DOHH2 (cell line): ENCODE data around the gene TAAR5.
"Not testable (repeated sequence)": the region's sequence is repeated elsewhere in the genome, so short reads cannot be mapped to it uniquely, and the experiment has no call there.

Experiments used
- H3F3A ChIP-seq: fragments of 200-600 bp; sonication (generic), shearing (Covaris generic); 2 replicates; pipeline ENCODE4 v1.6.0; 2016; ENCODE audit warnings: antibody characterized with exemption, mild to moderate bottlenecking; ENCODE audit not compliant: control insufficient read depth, insufficient read depth
- H3K27ac ChIP-seq: fragments of 200-600 bp; sonication (generic); 2 replicates; pipeline ENCODE4 v1.5.1; 2014; ENCODE audit warnings: low read depth, mild to moderate bottlenecking, low read length, moderate library complexity
- H3K27me3 ChIP-seq: fragments of 200-600 bp; sonication (generic); 2 replicates; pipeline ENCODE4 v1.6.1; 2014; ENCODE audit warnings: mild to moderate bottlenecking, low read length, mixed read lengths; ENCODE audit not compliant: control insufficient read depth
- H3K36me3 ChIP-seq: fragments of 200-600 bp; sonication (generic); 2 replicates; pipeline ENCODE4 v1.6.1; 2014; ENCODE audit warnings: mild to moderate bottlenecking, low read length, moderate library complexity, mixed read lengths; ENCODE audit not compliant: control insufficient read depth
- H3K4me1 ChIP-seq: fragments of 200-600 bp; sonication (generic); 2 replicates; pipeline ENCODE4 v1.6.1; 2014; ENCODE audit warnings: mild to moderate bottlenecking, low read length, mixed read lengths; ENCODE audit not compliant: control insufficient read depth
- H3K4me2 ChIP-seq: fragments of 200-600 bp; sonication (generic); 2 replicates; pipeline ENCODE4 v1.6.0; 2014; ENCODE audit warnings: mild to moderate bottlenecking, low read length, moderate library complexity
- H3K4me3 ChIP-seq: fragments of 200-600 bp; sonication (generic); 2 replicates; pipeline ENCODE4 v1.5.1; 2014; ENCODE audit warnings: mild to moderate bottlenecking, low read length, mixed read lengths
- H3K79me2 ChIP-seq: fragments of 200-600 bp; sonication (generic); 2 replicates; pipeline ENCODE4 v1.6.1; 2014; ENCODE audit warnings: mild to moderate bottlenecking, low read length, mixed read lengths; ENCODE audit not compliant: control insufficient read depth
- H3K9me2 ChIP-seq: fragments of 200-600 bp; sonication (generic); replicated peaks from 2 replicates; pipeline ENCODE4 v1.6.1; 2014; ENCODE audit warnings: mild to moderate bottlenecking, low read length, mixed read lengths; ENCODE audit not compliant: control insufficient read depth
- H3K9me3 ChIP-seq: fragments of 200-600 bp; sonication (generic); 2 replicates; pipeline ENCODE4 v1.6.1; 2014; ENCODE audit warnings: antibody characterized with exemption, low read length, mixed read lengths; ENCODE audit not compliant: control insufficient read depth, insufficient read depth
- H4K20me1 ChIP-seq: fragments of 200-600 bp; sonication (generic); 2 replicates; pipeline ENCODE4 v1.6.0; 2014; ENCODE audit warnings: low read depth, mild to moderate bottlenecking, antibody characterized with exemption, low read length, moderate library complexity; ENCODE audit not compliant: control insufficient read depth, insufficient read depth
- EZH2phosphoT487 ChIP-seq: fragments of 200-600 bp; sonication (generic); IDR thresholded peaks from 2 replicates; pipeline ENCODE4 v1.6.1; 2017; ENCODE audit warnings: borderline replicate concordance, mild to moderate bottlenecking, antibody characterized with exemption, low read length, moderate library complexity, mixed read lengths
- TF ChIP-seq, protein P1 (sequence below): fragments of 200-600 bp; sonication (generic); IDR thresholded peaks from one replicate; pipeline ENCODE4 v1.5.1; 2014; ENCODE audit warnings: antibody characterized with exemption, mild to moderate bottlenecking, low read depth, low read length; ENCODE audit not compliant: poor library complexity, severe bottlenecking

TAAR5 gene

DNA sequence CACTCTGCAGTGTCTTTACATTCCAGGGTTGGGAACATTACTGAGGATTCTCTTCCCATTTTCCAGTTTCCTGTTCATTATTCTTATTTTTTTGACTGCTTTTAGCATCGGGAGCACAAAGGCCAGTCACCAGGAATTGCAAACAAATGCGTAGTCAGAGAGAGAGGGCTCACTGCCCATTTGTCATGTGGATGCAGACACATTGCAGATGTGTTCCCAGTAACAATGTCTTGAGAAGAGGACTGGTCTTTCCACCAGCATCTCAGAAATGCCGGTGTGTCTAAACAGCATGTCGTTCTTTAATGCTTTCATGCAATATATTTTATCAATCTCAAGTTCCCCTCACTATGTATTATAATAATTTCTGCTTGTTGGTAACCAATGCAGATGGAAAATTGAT is 20.4 kb downstream of the TAAR5 start:
- H3K27ac ChIP-seq = no peak overlapping the region
- no peaks in the 10 kb centered on the region for H3K79me2 ChIP-seq
- H3K36me3 ChIP-seq = no peaks in the 10 kb centered on the region
- H3K27me3 ChIP-seq = no peaks in the 10 kb centered on the region
- H3K4me3 ChIP-seq = no peak overlapping the region
- no peaks in the 10 kb centered on the region for H3K9me3 ChIP-seq
- H4K20me1 ChIP-seq = no peaks in the 10 kb centered on the region
- H3K4me1 ChIP-seq = no peaks in the 10 kb centered on the region
- no peaks in the 10 kb centered on the region for H3K9me2 ChIP-seq
- no peak for TF ChIP-seq EZH2phosphoT487
- TF ChIP-seq, protein P1, sequence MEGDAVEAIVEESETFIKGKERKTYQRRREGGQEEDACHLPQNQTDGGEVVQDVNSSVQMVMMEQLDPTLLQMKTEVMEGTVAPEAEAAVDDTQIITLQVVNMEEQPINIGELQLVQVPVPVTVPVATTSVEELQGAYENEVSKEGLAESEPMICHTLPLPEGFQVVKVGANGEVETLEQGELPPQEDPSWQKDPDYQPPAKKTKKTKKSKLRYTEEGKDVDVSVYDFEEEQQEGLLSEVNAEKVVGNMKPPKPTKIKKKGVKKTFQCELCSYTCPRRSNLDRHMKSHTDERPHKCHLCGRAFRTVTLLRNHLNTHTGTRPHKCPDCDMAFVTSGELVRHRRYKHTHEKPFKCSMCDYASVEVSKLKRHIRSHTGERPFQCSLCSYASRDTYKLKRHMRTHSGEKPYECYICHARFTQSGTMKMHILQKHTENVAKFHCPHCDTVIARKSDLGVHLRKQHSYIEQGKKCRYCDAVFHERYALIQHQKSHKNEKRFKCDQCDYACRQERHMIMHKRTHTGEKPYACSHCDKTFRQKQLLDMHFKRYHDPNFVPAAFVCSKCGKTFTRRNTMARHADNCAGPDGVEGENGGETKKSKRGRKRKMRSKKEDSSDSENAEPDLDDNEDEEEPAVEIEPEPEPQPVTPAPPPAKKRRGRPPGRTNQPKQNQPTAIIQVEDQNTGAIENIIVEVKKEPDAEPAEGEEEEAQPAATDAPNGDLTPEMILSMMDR = no peak
- no peaks in the 10 kb centered on the region for H3F3A ChIP-seq
- no peak overlapping the region for H3K4me2 ChIP-seq

GRCh38 chr6:132568611-132569010 is 20.9 kb downstream of the TAAR5 start:
- no peak overlapping the region for H3K4me3 ChIP-seq
- no peak for TF ChIP-seq EZH2phosphoT487
- TF ChIP-seq, protein P1 = no peak

DNA sequence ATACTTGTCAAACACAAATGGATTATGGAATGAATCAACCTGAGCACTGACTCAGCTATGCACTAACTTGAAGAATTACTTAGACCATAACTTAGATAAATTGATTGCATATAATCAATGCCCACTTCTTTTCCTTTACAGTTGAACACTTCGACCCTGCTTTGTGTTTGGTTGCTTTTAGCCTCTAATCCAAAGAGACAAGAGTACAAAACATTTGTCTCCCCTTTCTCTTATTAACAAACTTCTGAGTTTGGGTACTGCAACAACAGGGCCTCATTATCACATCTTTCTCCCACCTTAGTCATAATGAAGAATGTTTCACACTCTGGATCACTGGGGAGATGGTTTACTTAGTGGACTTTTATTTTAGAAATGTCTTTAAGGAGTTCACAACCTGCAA is 22.0 kb downstream of the TAAR5 start:
- no peak overlapping the region for H3K4me2 ChIP-seq
- TF ChIP-seq, protein P1 = no peak
- TF ChIP-seq EZH2phosphoT487 = no peak
- H3K9me3 ChIP-seq = no peaks in the 10 kb centered on the region
- no peaks in the 10 kb centered on the region for H3K4me1 ChIP-seq
- no peaks in the 10 kb centered on the region for H3K36me3 ChIP-seq
- no peaks in the 10 kb centered on the region for H3F3A ChIP-seq
- H4K20me1 ChIP-seq = no peaks in the 10 kb centered on the region
- H3K27me3 ChIP-seq = no peaks in the 10 kb centered on the region
- no peak overlapping the region for H3K4me3 ChIP-seq
- H3K79me2 ChIP-seq = no peaks in the 10 kb centered on the region
- no peak overlapping the region for H3K27ac ChIP-seq
- no peaks in the 10 kb centered on the region for H3K9me2 ChIP-seq

More at GRCh38 chr6:132568611-132569010, 20.9 kb downstream of the TAAR5 start:
- Histone ChIP-seq H3K27me3 (no peaks in the 10 kb centered on the region), H3K9me2 (no peaks in the 10 kb centered on the region), H3F3A (no peaks in the 10 kb centered on the region), H3K9me3 (no peaks in the 10 kb centered on the region), H3K36me3 (no peaks in the 10 kb centered on the region), H3K4me2 (no peak overlapping the region), H3K79me2 (no peaks in the 10 kb centered on the region), H3K4me1 (no peaks in the 10 kb centered on the region), H4K20me1 (no peaks in the 10 kb centered on the region), H3K27ac (no peak overlapping the region)

DNA sequence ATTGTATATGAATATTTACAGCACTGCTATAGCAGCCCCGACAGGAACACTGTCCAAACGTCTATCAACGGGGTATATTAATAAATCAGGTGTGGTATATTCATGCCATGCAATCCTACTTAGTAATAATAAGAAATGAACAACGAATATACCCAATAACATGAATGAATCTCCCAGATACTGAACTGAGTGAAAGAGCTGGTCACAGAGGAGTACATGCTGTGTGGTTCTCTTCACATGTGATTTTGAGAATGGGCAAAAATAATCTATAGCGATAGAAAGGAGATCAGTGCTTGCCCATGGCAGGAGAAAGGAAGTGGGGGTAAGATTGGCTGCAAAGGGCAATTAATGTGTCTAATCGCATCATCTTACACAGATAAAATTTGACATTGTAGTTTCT is 23.1 kb downstream of the TAAR5 start:
- TF ChIP-seq, protein P1 = no peak
- TF ChIP-seq EZH2phosphoT487 = no peak
- Histone ChIP-seq H3K9me3 (no peaks in the 10 kb centered on the region), H3K4me2 (no peak overlapping the region), H3F3A (no peaks in the 10 kb centered on the region), H3K79me2 (no peaks in the 10 kb centered on the region), H3K4me1 (no peaks in the 10 kb centered on the region), H3K27me3 (no peaks in the 10 kb centered on the region), H4K20me1 (no peaks in the 10 kb centered on the region), H3K36me3 (no peaks in the 10 kb centered on the region), H3K27ac (no peak overlapping the region), H3K4me3 (no peak overlapping the region), H3K9me2 (no peaks in the 10 kb centered on the region)

GRCh38 chr6:132560087-132560486 is 29.5 kb downstream of the TAAR5 start:
- H3K9me2 ChIP-seq, H4K20me1 ChIP-seq, H3K4me3 ChIP-seq, H3F3A ChIP-seq, H3K27ac ChIP-seq, H3K4me1 ChIP-seq, H3K4me2 ChIP-seq, H3K79me2 ChIP-seq, H3K9me3 ChIP-seq, H3K36me3 ChIP-seq, H3K27me3 ChIP-seq: not testable (repeated sequence)
